Panc1 (cell line): Measurements from ENCODE around the gene CPA5. TPM values are rescaled to one million over a fixed set of nuclear protein-coding genes. Genes with fewer than 3 reads are reported as not detected.

ENCODE experiments used
- ATAC-seq: fragments of 200-7000 bp; cut with Tn5 transposase; 2 replicates; pipeline ENCODE4 v1.9.1; 2020; ENCODE audit warnings: mild to moderate bottlenecking, moderate library complexity
- BruUV-seq: library from RNA; stranded (reverse); fragments of 400-500 nt; replicated peaks from 2 replicates; lab custom pipeline; 2021; lab: Mats Ljungman, UMichigan
- CTCF ChIA-PET: fragments of 300-600 bp; sonication (Branson Sonifier 250); formaldehyde crosslinking; loops from one replicate; lab custom pipeline; 2022; ENCODE audit warnings: antibody characterized with exemption; lab: Charles Lee
- POLR2A ChIA-PET: fragments of 300-600 bp; sonication (Branson Sonifier 250); formaldehyde crosslinking; loops from one replicate; lab custom pipeline; 2022; ENCODE audit warnings: antibody characterized with exemption; lab: Charles Lee
- DNase-seq: peaks from one replicate; pipeline ENCODE4 v3.0.0-alpha.2; 2010; ENCODE audit warnings: low read depth, low spot score
- H3K27ac ChIP-seq: 2 replicates; pipeline ENCODE4 v1.5.1; 2011; ENCODE audit warnings: mild to moderate bottlenecking, low read length, inconsistent platforms
- H3K27me3 ChIP-seq: fragments of 200-500 bp; sonication (Bioruptor generic); 2 replicates; pipeline ENCODE4 v1.6.0; 2014; ENCODE audit warnings: low read length, inconsistent platforms; ENCODE audit not compliant: control insufficient read depth, insufficient read depth
- H3K36me3 ChIP-seq: fragments of 200-500 bp; sonication (Bioruptor generic); 2 replicates; pipeline ENCODE4 v1.5.1; 2014; ENCODE audit warnings: inconsistent platforms, mild to moderate bottlenecking, low read length, moderate library complexity; ENCODE audit not compliant: control insufficient read depth, insufficient read depth
- H3K4me1 ChIP-seq: 2 replicates; pipeline ENCODE4 v1.5.1; 2011; ENCODE audit warnings: inconsistent platforms, mild to moderate bottlenecking, low read length, moderate library complexity; ENCODE audit not compliant: control insufficient read depth, insufficient read depth
- H3K4me3 ChIP-seq, 2 experiments: 2 replicates each; pipeline ENCODE4 v1.5.1; 2011 to 2012; ENCODE audit warnings: low read depth in 2 of 2, low read length in 2 of 2, mild to moderate bottlenecking in 2 of 2, inconsistent platforms in 1 of 2, moderate library complexity in 1 of 2
- H3K9me3 ChIP-seq: fragments of 200-500 bp; sonication (Bioruptor generic); 2 replicates; pipeline ENCODE4 v1.5.1; 2014; ENCODE audit warnings: low read depth, mild to moderate bottlenecking, inconsistent platforms, low read length, moderate library complexity; ENCODE audit not compliant: control insufficient read depth, insufficient read depth
- CTCF ChIP-seq: fragments of 450-650 bp; IDR thresholded peaks from 2 replicates; pipeline ENCODE4 v1.5.1; 2017; ENCODE audit warnings: mild to moderate bottlenecking
- POLR2AphosphoS5 ChIP-seq: IDR thresholded peaks from 2 replicates; pipeline ENCODE4 v1.6.1; 2012; ENCODE audit warnings: mild to moderate bottlenecking, low read depth, low read length, moderate library complexity
- SIN3A ChIP-seq: IDR thresholded peaks from 2 replicates; pipeline ENCODE4 v1.6.1; 2012; ENCODE audit warnings: low read depth, mild to moderate bottlenecking, low read length, moderate library complexity, borderline replicate concordance; ENCODE audit not compliant: insufficient read depth
- TCF7L2 ChIP-seq: IDR thresholded peaks from 2 replicates; pipeline ENCODE4 v1.6.1; 2011; ENCODE audit warnings: mild to moderate bottlenecking, low read depth, low read length, inconsistent platforms
- in situ Hi-C: cut with HindIII; loops from 2 replicates; pipeline ENCODE4 v1.10.0; 2016; ENCODE audit warnings: low sequenced_read_pairs, low pct_unique_long_range_greater_than_20kb
- intact Hi-C: fragments of 100-400 bp; cut with micrococcal nuclease; formaldehyde crosslinking; loops from one replicate; pipeline ENCODE4 v1.10.0; 2022; ENCODE audit not compliant: unreplicated experiment
- total RNA-seq: library from RNA; stranded (reverse); gene quantifications from one replicate; pipeline ENCODE4 v1.2.1, GENCODE V29; 2021; ENCODE audit not compliant: unreplicated experiment
- TF ChIP-seq, protein P1 (sequence below), 2 experiments: IDR thresholded peaks; 2 replicates each; pipeline ENCODE4 v1.6.1; 2011 to 2012; ENCODE audit warnings: low read depth in 2 of 2, control low read depth in 1 of 2, low read length in 1 of 2, mild to moderate bottlenecking in 1 of 2, moderate library complexity in 1 of 2; ENCODE audit not compliant: insufficient read depth in 1 of 2

The CPA5 gene
- total RNA-seq, 1 experiment from 2014 or later: not detected

- in situ Hi-C loops (no loop called here), intact Hi-C loops (no loop called here)
- TF ChIP-seq TCF7L2 (no peak), SIN3A (no peak), POLR2AphosphoS5 (no peak), CTCF (no peak)
- TF ChIP-seq, protein P1, sequence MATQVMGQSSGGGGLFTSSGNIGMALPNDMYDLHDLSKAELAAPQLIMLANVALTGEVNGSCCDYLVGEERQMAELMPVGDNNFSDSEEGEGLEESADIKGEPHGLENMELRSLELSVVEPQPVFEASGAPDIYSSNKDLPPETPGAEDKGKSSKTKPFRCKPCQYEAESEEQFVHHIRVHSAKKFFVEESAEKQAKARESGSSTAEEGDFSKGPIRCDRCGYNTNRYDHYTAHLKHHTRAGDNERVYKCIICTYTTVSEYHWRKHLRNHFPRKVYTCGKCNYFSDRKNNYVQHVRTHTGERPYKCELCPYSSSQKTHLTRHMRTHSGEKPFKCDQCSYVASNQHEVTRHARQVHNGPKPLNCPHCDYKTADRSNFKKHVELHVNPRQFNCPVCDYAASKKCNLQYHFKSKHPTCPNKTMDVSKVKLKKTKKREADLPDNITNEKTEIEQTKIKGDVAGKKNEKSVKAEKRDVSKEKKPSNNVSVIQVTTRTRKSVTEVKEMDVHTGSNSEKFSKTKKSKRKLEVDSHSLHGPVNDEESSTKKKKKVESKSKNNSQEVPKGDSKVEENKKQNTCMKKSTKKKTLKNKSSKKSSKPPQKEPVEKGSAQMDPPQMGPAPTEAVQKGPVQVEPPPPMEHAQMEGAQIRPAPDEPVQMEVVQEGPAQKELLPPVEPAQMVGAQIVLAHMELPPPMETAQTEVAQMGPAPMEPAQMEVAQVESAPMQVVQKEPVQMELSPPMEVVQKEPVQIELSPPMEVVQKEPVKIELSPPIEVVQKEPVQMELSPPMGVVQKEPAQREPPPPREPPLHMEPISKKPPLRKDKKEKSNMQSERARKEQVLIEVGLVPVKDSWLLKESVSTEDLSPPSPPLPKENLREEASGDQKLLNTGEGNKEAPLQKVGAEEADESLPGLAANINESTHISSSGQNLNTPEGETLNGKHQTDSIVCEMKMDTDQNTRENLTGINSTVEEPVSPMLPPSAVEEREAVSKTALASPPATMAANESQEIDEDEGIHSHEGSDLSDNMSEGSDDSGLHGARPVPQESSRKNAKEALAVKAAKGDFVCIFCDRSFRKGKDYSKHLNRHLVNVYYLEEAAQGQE (IDR thresholded peaks at IDR 0.05; ENCODE audit: insufficient read depth in 1 of 2, low read depth in 2 of 2, low read length in 1 of 2): no peak
- POLR2A ChIA-PET: no interaction called here
- H3K9me3 ChIP-seq: peaks cover 10% of the 10 kb centered on the region; the same call in 1 of the 2 replicates
- peaks cover 15% of the 10 kb centered on the region for H3K4me1 ChIP-seq
- no peak overlapping the region for H3K27ac ChIP-seq
- H3K36me3 ChIP-seq: no peaks in the 10 kb centered on the region
- H3K27me3 ChIP-seq: no peaks in the 10 kb centered on the region
- DNase-seq (no peak), ATAC-seq (no peak)
- no TSS peak for BruUV-seq
- CTCF ChIA-PET: no interaction called here
- H3K4me3 ChIP-seq: no peak overlapping the region
Observed at GRCh38 chr7:130358471-130358870, 13.9 kb downstream of the CPA5 start.

DNA sequence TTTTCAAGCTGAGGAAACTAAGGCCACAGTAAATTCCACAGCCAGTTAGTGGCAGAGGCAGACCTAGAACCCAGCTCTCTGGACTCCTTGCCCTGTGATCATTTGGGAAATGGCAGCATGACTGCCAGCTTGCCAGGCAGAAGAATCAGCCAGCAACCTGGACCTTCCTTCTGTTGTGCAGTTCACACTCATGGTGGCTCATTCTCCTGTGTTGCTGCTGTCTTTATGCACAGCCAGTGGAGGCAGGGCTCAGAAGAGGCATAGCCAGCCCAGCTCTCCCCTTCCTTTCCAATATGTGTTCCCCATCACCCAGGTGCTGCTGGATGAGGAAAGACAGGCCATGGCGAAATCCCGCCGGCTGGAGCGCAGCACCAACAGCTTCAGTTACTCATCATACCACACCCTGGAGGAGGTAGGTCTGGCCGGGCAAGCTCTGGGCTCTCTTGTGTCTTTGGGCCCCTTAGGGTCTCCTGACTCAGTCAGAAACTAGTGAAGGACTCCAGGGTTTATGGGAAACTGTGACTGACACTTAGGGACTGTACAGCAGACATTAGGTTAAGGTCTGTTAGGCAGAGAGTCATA is 14.8 kb downstream of the CPA5 start:
- no peak for TF ChIP-seq CTCF
- no peak for TF ChIP-seq SIN3A
- TF ChIP-seq, protein P1 (IDR thresholded peaks at IDR 0.05; ENCODE audit: insufficient read depth in 1 of 2, low read depth in 2 of 2, low read length in 1 of 2): no peak
- no peak for TF ChIP-seq POLR2AphosphoS5
- no peak for TF ChIP-seq TCF7L2
- in situ Hi-C loops (no loop called here), intact Hi-C loops (no loop called here)
- Histone ChIP-seq H3K4me3 (no peak overlapping the region), H3K9me3 (peaks cover 10% of the 10 kb centered on the region; the same call in 1 of the 2 replicates), H3K36me3 (no peaks in the 10 kb centered on the region), H3K27me3 (no peaks in the 10 kb centered on the region), H3K4me1 (peaks cover 15% of the 10 kb centered on the region), H3K27ac (no peak overlapping the region)
- ChIA-PET CTCF (no interaction called here), POLR2A (no interaction called here)
- no TSS peak for BruUV-seq
- DNase-seq (no peak), ATAC-seq (no peak)
